ENCODE data around the gene AQP5.

The AQP5 gene

DNA sequence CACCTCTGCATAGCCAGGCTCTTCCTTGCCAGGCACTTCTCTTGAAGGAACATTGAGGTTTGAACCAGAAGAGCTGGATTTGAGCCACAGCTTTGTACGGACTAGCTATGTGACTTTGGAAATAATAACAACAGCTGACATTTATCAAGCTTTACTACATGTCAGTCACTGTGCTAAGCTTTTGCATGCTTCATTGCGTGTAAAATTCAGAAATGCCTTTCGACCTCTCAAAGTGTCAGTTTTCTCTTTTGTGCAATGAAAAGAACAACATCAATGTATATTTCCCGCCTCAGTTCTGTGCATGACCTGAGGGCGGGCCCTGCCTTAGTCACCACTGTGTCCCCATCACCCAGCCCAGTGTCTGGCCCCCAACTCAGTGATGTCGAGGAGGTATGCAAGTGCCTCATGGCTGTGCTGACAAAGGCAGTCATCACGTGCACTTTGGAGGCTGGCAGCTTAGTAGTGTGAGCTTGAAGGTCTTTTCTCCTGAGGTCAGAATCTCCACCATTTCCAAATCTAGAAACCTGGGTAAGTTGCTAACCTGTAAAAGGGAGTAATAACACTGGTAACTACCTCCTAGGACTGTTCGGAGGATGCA, 29.0 kb upstream of the AQP5 start:
- no peak for DNase-seq

DNA sequence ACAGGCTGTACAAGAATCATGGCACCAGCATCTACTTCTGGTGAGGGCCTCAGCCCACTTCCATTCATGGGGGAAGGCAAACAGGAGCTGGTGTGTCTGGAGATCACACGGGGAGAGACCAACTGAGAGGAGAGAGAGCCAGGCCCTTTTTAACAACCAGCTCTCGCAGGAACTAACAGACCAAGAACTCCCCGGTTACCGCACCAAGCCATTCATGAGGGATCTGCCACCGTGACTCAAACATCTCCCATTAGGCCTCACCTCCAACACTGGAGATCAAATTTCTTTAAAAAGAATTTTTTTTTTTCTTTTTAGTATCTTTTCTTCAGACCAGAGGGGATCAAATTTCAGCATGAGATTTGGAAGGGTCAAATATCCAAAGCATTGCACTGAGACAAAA, 27.9 kb upstream of the AQP5 start:
- no peak for DNase-seq

DNA sequence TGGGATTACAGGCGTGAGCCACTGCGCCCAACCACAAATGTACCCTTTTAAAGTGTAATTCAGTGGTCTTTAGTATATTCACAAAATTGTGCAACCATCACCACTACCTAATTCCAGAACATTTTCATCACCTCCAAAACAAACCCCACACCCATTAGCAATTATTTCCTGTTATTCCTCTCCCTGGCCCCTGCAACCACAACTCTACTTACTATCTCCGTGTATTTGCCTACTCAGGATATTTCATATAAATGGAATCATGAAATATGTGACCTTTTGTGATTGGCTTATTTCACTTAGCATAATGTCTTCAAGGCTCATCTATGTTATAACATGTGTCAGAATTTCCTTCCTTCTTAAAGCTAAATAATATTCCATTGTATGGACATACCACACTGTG, 27.2 kb upstream of the AQP5 start:
- DNase-seq = no peak

DNA sequence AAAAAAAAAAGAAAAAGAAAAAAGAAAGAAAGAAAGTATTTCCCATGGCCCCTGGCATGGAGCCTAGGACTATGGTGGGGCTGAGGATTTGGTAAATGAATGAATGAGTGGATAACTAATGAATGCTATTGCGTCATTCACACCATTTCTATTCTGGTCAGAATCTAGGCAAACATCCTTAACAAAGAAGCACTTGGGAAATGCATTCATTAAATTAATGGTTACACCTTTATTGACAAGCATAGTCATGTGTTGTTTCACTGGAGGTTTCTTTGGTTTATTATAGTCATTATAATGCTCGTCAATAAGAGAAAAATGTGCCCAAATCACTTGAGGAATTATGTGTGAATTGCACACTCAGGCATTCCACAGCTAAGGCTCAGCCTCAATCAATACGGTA, 24.7 kb upstream of the AQP5 start:
- DNase-seq = no peak

DNA sequence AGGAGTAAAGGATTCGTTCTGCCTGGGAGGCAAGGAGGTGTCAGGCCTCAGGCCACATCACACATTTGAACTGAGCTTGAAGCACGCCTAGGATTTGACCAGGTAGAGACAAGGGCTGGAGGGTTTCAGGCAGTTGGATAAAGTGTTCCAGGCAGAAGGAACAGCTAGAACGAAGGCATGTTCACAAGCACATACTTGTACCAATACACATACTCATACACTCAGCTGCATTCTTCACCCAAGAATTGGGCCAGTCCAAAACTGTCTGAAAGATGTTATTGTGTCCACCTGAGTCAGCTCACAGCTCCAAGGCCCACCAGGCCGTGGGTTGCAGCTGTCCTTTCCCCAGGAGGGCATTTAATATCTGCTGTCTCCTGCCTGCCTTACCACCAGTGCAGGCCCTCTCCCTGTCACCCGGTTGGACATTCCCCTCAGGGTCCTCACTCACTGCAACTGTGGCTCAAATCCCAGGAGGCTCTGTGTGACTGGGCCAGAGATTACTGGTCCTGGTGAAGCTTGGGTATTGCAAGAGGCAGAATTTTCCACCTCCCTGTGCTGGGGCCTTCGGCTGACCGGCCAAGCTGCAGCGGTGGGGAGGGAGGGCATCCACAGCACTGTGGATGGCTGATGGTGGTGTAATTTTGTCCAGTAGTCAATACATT, 23.9 kb upstream of the AQP5 start:
- DNase-seq = no peak

DNA sequence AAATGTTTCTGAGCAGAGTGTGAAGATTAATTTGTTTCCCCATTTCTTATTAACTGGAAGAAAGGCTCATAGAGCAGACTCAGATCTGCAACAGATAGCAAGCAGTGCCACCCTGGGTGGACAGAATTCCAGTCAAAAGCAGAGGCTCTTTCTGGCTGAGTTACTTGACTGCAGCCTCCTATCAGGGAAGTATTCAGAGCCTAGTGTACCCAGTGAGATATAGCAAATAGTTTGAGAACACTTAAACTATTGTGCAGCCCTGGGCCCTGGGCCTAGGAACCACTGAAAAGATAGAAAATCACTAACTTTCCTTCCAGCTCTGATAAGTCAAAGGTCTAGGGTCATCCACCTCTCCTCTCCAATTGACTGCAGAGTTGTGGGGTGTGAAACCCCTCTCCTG, 22.4 kb upstream of the AQP5 start:
- DNase-seq = no peak

DNA sequence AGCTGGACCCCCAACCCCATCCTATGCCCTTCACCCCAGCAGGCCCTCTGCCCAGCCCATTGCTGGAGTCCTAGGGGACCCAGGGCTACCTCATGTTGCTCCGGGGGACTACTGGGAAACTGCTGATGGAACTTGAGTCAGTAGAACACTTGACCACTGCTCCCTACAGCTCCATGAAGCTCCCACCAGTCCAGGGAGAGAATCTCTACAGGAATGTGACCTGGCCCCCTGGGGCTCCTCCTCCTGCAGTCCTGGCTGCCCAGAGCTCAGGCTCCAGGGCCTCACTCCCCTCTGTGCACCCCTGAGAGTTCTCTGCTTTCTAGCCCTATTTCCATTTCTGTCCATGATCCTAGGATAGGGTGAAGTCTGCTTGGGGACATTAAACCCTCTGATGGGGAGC, 22.0 kb upstream of the AQP5 start:
- DNase-seq = no peak

DNA sequence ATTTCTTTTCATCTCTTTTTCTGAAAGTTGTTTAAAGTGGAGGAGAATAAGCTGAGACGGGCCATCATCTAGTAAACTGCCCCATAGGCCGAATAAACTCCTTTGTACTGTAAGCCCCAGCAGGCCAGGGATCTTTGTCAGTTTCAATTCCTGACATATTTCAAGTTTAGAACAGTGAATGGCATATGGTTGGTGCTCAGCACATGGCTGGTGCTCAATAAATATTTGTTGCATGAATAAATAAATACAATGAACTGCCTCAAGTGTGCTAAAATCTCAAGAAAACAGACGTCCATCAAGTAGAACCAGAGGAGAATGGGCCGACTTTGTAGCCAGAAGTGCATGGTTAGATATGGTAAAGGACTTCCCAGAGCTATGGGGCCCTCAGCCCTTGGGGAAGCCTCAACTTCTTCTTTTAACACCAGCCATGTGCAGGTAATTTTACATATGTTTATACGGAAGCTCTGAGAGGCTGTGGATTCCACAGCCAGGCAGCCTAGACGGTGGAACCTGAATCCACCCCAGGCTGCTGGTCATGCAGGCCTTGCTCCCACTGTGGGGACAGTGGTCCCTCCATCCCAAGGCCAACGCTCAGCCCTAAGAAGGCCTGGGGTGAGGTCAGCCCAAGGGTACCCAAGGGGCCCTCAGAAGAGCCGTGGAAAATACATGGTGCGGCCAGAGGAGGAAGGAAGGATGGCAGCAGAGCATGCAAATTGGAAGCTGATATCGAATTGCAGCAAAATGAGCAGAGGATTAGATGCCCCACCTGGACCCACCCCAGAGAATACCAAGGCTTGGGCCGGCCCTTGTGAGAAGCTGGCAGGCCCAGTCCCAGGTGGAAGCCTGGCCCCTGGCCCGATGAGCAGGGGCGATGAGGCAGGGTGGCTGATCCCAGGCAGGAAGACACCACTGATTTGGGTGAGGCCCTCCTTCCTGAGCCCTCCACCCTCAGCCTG, 19.8 kb upstream of the AQP5 start:
- no peak for DNase-seq

DNA sequence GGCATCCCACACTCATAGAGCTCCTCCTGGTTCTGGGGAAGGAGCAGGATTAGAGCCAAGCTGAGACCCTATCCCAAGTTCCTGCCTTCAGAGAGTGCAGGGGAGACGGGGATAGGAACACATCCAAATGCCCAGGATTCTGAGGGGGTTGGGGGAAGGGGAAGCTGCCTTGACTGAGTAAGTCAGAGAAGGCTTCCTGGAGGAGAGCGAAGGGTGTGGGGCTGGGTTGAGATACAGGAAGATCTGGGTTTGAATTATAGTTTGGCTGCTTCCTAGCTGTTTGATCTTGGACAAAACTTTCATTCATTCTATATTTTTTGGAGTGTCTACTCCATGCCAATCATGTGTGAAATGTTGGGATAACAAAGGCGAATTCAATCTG, 19.2 kb upstream of the AQP5 start:
- DNase-seq = no peak

DNA sequence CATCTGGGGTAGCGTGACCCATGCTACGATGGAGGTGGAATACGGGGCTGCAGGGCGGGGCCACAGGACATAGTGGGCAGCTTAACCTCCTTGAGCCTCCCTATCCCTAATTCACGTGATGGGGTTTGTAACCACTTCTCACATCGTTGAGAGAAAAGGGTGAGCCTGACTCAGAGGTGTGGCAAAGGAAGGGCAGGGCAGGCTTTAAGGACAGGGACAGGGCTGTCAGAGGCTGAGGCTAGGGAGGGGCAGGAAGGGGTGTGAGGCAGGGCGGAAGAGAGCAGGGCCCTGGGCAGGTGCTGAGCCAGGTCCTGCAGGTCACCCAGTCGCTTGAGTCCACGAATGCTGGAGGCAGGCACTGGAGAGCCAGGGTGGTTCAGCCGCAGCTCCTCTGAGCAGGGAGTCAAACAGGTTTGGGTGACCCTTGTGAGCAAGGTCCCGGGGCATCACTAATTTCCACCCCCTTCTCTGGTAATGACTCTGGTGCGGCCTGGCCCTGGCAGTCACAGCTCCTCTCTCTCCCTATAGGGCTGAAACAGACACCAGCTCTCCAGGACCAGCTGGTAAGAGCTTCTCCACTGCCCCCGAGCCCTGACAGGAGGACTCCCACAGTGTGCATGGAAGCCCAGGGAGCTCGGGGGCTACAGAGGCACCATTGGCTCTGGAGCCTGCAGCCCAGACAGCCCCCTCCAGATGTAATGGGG, 18.6 kb upstream of the AQP5 start:
- DNase-seq = no peak

DNA sequence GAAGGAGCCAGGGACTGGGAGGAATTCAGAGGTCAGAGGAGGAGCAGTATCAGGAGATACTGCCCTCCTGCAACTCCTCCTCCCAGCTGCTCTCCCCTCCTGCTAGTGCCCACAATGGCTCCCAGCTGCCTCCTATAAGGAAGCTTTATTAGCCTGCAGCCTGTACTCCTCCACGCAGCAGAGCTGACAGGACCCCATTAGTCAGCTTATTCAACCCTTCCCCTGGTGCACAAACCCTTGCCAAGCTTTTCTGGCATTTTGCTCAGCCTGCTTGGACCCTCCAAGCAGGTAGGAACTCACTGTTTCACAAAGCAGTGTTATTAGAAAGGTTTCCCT, 18.1 kb upstream of the AQP5 start:
- DNase-seq = no peak

DNA sequence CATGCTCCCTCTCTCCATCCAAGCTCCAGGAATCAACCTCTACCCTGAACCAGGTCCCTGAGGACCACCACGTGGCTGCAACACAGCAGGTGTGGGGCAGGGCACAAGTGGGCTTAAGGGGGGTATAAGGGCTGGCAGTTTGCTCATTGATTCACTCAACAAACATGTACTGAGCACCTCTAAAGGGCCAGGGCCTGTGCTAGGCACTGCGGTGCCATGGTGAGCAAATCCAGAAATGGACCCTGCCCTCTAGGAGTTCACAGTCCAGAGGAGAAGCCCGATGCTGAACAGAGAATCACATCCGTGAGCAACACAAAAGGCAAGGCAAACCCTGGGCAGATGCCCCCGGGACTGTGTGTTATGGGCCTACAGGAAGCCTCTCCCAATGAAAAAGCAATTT, 17.6 kb upstream of the AQP5 start:
- no peak for DNase-seq

DNA sequence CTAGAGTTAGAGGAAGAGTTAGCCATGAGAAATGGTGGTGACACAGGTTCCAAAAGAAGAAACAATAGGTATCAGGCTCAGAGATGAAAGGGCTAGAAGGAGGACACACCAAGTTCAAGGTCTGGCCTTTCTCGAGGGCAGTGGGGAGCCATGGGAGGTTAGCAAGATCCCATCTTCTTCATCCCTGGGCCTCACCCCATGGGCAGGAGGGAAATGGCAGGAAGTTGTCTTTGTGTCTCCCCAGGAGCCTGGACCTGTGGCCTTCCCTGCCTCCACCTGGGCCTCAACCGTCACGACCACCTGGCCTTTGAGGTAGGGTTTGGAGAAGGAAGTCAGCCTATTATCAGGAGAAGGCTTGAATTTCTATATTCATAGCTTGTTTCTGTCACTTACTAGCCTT, 17.0 kb upstream of the AQP5 start:
- DNase-seq = no peak

DNA sequence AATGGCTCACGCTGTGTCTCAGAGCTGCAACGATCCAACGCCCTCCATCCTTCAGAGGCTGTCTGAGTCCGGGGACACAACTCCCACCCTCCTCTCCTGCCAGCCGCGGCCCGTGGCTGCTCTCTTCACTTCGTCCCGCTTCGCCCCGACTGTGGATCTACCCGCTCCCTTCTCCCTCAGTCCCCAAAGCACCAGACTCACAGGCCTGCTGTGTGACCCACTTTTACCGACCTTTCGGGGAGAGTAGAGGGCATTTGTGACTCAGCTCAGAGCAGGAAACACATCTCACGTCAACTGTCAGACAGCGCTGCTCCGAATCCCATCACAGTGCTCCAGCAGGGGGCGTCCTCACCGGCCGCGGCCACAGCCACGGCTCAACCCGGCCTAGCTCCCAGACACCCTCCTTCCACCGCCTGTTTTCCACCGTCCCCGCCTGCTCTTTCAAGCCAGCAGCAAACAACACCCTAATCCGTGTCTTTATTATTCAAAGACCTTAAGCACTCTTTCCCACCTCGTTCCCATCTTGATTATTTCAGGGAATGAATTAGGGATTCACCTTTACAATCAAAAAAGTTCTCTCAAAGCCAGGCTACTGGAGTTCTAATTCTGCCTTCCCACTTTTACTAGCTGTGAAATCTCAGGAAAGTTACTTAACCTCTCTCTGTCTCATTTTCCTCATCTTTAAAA, 16.1 kb upstream of the AQP5 start:
- DNase-seq = peak; percentile 94

DNA sequence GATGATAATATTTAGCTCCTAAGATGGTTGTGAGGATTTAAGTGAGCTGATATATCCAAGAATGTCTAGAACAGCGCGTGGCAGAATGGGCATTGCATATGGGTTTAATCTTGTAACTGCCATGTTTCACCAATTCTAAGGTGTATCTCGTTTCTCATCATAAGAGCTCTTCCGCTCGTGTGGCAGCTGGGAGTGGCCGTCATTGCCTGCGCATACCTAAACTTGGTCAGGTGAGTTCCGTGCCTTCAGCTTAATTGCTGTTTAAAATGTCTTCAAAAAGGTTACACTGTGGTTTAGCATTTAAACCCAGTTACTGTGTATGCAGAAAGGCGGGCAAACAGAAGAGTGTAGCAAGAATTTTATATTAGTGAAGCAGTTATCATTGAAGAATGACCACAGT, 15.6 kb upstream of the AQP5 start:
- no peak for DNase-seq

DNA sequence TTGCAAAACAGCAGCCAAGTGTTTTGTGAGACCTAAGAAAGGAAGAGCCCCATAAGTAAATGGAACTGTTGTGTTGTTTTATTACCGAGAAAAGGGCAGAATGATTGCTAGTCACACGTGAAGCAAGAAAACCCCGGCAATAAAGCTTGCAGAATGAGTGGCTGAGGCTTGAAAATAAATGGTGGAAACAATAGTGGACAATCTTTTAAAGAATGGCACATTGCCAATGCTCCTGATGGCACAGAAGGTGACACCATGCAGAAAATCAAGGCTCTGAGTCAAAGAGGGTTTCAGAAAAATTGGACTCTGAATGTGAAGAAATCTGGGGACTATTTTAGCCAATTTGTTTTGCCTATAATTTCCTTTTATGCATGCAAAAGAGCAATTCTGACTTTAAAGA, 15.2 kb upstream of the AQP5 start:
- DNase-seq = no peak

DNA sequence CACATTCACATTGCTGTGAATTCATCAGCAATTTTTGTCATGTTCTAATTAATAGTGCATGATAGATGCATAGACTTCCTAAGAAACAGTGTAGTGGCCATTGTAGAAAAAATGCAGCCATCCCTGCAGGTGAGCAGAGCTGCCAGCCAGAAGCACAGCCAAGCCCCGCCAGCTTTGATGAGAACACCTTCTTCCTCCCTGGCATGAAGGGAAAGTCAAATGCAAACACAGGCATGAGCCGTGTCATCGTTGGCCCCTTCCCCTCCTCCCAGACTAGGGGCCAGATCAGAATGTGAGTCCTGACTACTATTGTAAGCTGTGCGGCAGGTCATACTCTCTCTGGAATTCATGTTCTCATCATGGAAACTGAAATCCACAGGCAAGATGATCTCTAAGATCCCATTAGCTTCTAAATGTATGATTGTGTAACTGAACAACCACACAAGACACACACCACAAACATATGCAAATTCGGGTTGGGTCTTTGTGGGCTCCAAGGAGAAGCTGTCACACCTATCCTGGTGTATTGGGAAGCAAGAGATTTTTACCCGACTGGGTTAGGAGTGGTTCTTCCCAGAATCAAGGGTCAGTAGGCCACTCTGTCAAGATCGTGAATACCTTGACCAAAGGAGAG, 14.0 kb upstream of the AQP5 start:
- DNase-seq = no peak

DNA sequence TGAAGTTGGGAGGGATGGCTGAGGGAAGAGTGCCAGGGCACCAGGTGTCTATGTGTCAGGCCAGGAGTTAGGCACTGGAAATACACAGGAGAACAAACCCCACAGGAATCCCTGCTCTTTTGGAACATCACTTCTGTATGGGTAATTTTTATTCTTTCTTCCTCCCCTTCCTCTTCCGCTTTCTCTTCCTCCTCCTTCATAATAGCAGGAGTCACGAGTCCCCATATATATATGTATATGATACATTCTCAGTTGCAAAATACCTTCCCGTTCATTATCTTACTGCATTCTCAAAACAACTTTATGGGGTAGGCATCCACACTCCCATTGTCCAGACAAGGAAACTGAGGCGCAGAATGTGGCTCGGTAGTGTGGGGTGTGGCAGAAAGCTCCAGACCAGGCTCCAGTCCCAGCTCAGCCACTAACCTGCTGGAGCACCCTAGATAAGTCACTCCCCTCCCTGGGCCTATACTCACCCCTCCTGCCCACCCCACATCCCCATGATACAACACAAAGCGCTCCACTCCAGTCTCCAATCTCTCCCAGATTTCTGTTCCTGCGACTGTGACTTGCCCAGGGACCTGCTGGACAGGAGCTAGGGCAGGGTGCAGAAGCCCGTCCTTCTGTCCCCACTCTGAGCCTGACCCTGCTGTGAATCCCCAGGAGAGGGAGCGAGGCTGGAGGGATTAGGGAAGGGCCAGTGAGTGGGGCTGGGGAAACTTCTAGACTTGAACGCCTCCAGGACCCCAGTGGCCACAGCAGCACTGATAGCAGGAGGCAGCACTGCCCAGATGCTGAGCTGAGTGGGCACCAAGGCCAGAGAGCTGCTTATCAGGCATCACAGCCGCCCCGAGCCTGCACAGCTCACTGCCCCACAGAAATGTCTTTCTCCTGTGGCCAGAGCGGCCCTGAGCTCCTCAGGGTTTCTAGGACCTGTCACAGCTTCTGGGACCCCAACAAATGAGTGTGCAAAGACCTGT, 12.5 kb upstream of the AQP5 start:
- no peak for DNase-seq

DNA sequence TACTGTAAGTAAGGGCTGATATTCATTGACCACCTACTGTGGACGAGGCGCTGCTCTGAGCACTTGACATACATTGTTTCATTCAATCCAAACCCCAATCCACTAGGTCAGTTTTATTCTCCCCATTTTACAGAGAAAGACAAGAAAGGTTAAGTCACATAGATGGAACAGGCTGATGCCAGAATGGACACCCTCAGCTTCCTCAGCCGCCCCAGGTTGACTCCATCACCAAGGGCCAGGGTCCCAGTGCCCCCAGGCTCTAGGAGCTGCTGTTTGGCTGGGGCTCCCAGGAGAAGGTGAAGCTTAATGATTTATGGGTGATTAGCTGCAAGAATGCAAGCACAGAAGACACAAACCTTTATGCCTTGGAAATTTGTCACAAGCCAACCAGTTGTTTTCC, 11.8 kb upstream of the AQP5 start:
- no peak for DNase-seq

DNA sequence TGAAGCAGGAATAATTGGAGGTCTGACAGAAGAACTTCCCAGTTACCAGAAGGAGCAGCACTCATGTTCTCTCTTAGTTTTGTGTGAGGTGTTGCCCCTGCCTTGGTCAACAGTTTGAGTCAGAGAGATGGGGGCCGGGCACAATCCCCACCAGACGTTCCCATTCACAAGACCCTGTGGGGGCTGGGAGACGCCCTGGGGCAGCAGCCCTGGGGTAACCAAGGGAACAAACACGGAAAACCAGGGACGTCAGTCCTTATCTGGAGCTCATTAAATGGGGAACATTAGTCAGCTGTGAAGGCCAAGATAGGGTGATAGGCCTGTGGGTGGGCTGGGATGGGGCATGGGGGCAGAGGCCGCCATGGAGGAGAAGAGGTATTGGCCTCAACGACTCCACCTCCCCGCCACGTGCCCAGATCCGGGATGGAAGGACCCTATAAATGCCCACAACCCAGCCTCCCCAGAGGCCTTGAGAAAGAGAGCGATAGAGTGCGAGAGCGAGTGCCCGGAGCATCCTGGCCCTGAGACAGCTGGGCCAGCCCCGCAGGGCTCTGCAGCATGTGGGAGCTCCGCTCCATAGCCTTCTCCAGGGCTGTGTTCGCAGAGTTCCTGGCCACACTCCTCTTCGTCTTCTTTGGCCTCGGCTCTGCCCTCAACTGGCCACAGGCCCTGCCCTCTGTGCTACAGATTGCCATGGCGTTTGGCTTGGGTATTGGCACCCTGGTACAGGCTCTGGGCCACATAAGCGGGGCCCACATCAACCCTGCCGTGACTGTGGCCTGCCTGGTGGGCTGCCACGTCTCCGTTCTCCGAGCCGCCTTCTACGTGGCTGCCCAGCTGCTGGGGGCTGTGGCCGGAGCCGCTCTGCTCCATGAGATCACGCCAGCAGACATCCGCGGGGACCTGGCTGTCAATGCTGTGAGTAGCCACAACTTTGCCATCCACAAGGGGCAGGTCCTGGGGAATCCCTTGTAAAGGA, 11.1 kb upstream of the AQP5 start, which contains the start of gene AQP2:
TSS of gene AQP2 (plus strand) at position 465 of the 979 bp plus-strand sequence. CDS start at position 559, 94 bp downstream.
- DNase-seq = no peak

Data from stimulated activated CD4-positive, alpha-beta T cell treated with anti-CD3 and anti-CD28 coated beads, Interleukin-15, amount 100 ng/mL, for 24 hours (primary cell).